HEK293 (cell line): ENCODE measurements around the gene SERPINB6.

Source experiments
- CTCF ChIA-PET: fragments of 350-600 bp; formaldehyde crosslinking; extraction: SDS; loops from one replicate; lab custom pipeline; 2021; ENCODE audit warnings: antibody characterized with exemption; lab: Yijun Ruan, JAX
- POLR2A ChIA-PET: fragments of 300-600 bp; formaldehyde crosslinking; extraction: SDS; loops from one replicate; lab custom pipeline; 2020; ENCODE audit warnings: antibody characterized with exemption, inconsistent platforms; lab: Yijun Ruan, JAX
- H3K27ac ChIP-seq: fragments of 200-500 bp; sonication (Bioruptor generic); 2 replicates; pipeline ENCODE4 v1.5.1; 2014; ENCODE audit warnings: low read depth, low read length, control low read depth, inconsistent platforms; ENCODE audit errors: extremely low read depth
- H3K36me3 ChIP-seq, 2 experiments: fragments of 200-500 bp in 1 of 2; sonication (Bioruptor generic) in 1 of 2; 1 replicate in 1 of 2; 2 replicates in 1 of 2; pipeline ENCODE4 v1.5.1; 2014 to 2017; ENCODE audit warnings: inconsistent platforms in 2 of 2, low read length in 2 of 2; ENCODE audit not compliant: control insufficient read depth in 2 of 2, insufficient read depth in 1 of 2
- H3K4me1 ChIP-seq: fragments of 200-500 bp; sonication (Bioruptor generic); 2 replicates; pipeline ENCODE4 v1.5.1; 2014; ENCODE audit warnings: mild to moderate bottlenecking, low read length, inconsistent platforms; ENCODE audit not compliant: control insufficient read depth, insufficient read depth
- H3K4me3 ChIP-seq: 2 replicates; pipeline ENCODE4 v1.5.1; 2011; ENCODE audit warnings: low read depth, mild to moderate bottlenecking, control low read depth, low read length, moderate library complexity
- H3K9me3 ChIP-seq: fragments of 200-500 bp; sonication (Bioruptor generic); 2 replicates; pipeline ENCODE4 v1.5.1; 2014; ENCODE audit warnings: low read depth, low read length, inconsistent platforms; ENCODE audit not compliant: control insufficient read depth, insufficient read depth
- KLF8 ChIP-seq: fragments of 450-650 bp; formaldehyde crosslinking; IDR thresholded peaks from 2 replicates; pipeline ENCODE4 v1.5.1; 2016; ENCODE audit warnings: missing biosample characterization, missing genetic modification characterization
- OVOL3 ChIP-seq: fragments of 450-650 bp; formaldehyde crosslinking; IDR thresholded peaks from 2 replicates; pipeline ENCODE4 v1.5.1; 2016; ENCODE audit warnings: missing biosample characterization, missing genetic modification characterization
- PRDM10 ChIP-seq: fragments of 450-650 bp; formaldehyde crosslinking; IDR thresholded peaks from 2 replicates; pipeline ENCODE4 v1.5.1; 2016; ENCODE audit warnings: missing biosample characterization, missing genetic modification characterization
- SCRT1 ChIP-seq: fragments of 450-650 bp; formaldehyde crosslinking; IDR thresholded peaks from 2 replicates; pipeline ENCODE4 v1.5.1; 2016; ENCODE audit warnings: missing biosample characterization, missing genetic modification characterization, borderline replicate concordance
- ZBTB26 ChIP-seq: fragments of 450-650 bp; formaldehyde crosslinking; optimal IDR thresholded peaks from 2 replicates; pipeline ENCODE3; 2016; ENCODE audit warnings: missing biosample characterization, mild to moderate bottlenecking, missing genetic modification characterization
- ZBTB48 ChIP-seq: fragments of 450-650 bp; formaldehyde crosslinking; IDR thresholded peaks from 2 replicates; pipeline ENCODE4 v1.5.1; 2016; ENCODE audit warnings: missing biosample characterization, missing genetic modification characterization
- ZNF211 ChIP-seq: fragments of 450-650 bp; formaldehyde crosslinking; IDR thresholded peaks from 2 replicates; pipeline ENCODE4 v1.5.1; 2016; ENCODE audit warnings: low read depth, missing biosample characterization, missing genetic modification characterization
- ZNF223 ChIP-seq: fragments of 450-650 bp; formaldehyde crosslinking; IDR thresholded peaks from 2 replicates; pipeline ENCODE4 v1.5.1; 2016; ENCODE audit warnings: missing biosample characterization, missing genetic modification characterization
- ZNF280D ChIP-seq: fragments of 450-650 bp; formaldehyde crosslinking; IDR thresholded peaks from 2 replicates; pipeline ENCODE4 v1.5.1; 2016; ENCODE audit warnings: missing biosample characterization, missing genetic modification characterization
- ZNF354C ChIP-seq: fragments of 450-650 bp; formaldehyde crosslinking; IDR thresholded peaks from 2 replicates; pipeline ENCODE4 v1.5.1; 2016; ENCODE audit warnings: missing biosample characterization, missing genetic modification characterization, low read depth, borderline replicate concordance
- ZNF521 ChIP-seq: fragments of 450-650 bp; formaldehyde crosslinking; IDR thresholded peaks from 2 replicates; pipeline ENCODE4 v1.5.1; 2017; ENCODE audit warnings: missing biosample characterization, mild to moderate bottlenecking, missing genetic modification characterization
- ZNF629 ChIP-seq: fragments of 450-650 bp; formaldehyde crosslinking; IDR thresholded peaks from 2 replicates; pipeline ENCODE4 v1.5.1; 2017; ENCODE audit warnings: missing biosample characterization, missing genetic modification characterization
- ZNF664 ChIP-seq: fragments of 450-650 bp; formaldehyde crosslinking; IDR thresholded peaks from 2 replicates; pipeline ENCODE4 v1.5.1; 2016; ENCODE audit warnings: missing biosample characterization, missing genetic modification characterization
- ZNF768 ChIP-seq: fragments of 450-650 bp; formaldehyde crosslinking; IDR thresholded peaks from 2 replicates; pipeline ENCODE4 v1.5.1; 2018; ENCODE audit warnings: missing biosample characterization, mild to moderate bottlenecking, missing genetic modification characterization
- ZSCAN16 ChIP-seq: fragments of 450-650 bp; formaldehyde crosslinking; IDR thresholded peaks from 2 replicates; pipeline ENCODE4 v1.5.1; 2016; ENCODE audit warnings: missing biosample characterization, missing genetic modification characterization

Gene SERPINB6

GRCh38 chr6:2963756-2964155, 7.6 kb downstream of the SERPINB6 start:
- H3K36me3 ChIP-seq = peaks cover 0 to 4% of the 10 kb centered on the region in 2 experiments; a peak in 1 of 3 replicates
- no peaks in the 10 kb centered on the region for H3K9me3 ChIP-seq
- TF ChIP-seq ZNF664 = no peak
- no peak for TF ChIP-seq ZBTB48 (tag by site-specific recombination)
- no peak for TF ChIP-seq SCRT1
- no peak for TF ChIP-seq ZSCAN16 (tag by site-specific recombination)
- POLR2A ChIA-PET = no interaction called here
- H3K4me1 ChIP-seq = peaks cover 4% of the 10 kb centered on the region; the same call in 1 of the 2 replicates
- no peak overlapping the region for H3K27ac ChIP-seq
- no peak overlapping the region for H3K4me3 ChIP-seq
- CTCF ChIA-PET = interaction anchor here (1.3 kb wide), 1 partner anchor 11 kb away, joined by 8 read pairs; no protein-coding TSS in a partner anchor

GRCh38 chr6:2962636-2963035, 8.7 kb downstream of the SERPINB6 start:
- H3K9me3 ChIP-seq = no peaks in the 10 kb centered on the region
- ChIA-PET CTCF (interaction anchor here (0.7 to 1.3 kb wide), 9 partner anchors 10 to 307 kb away, joined by 3 to 8 read pairs (median 3); no protein-coding TSS in a partner anchor), POLR2A (no interaction called here)
- H3K4me1 ChIP-seq = peaks cover 4% of the 10 kb centered on the region; the same call in 1 of the 2 replicates
- H3K4me3 ChIP-seq = no peak overlapping the region
- no peak overlapping the region for H3K27ac ChIP-seq
- peaks cover 0 to 11% of the 10 kb centered on the region in 2 experiments; a peak in 1 of 3 replicates for H3K36me3 ChIP-seq
- TF ChIP-seq ZBTB26 (tag by site-specific recombination) (no peak), PRDM10 (tag by site-specific recombination) (peak; percentile 31; the same call in 1 of the 2 replicates)

- CTCF ChIA-PET = interaction anchor here (0.9 to 1.0 kb wide), 3 partner anchors 18 to 307 kb away, joined by 3 read pairs; no protein-coding TSS in a partner anchor
- H3K27ac ChIP-seq = no peak overlapping the region
- POLR2A ChIA-PET = no interaction called here
Observed at GRCh38 chr6:2962004-2962403, 9.4 kb downstream of the SERPINB6 start.

More at GRCh38 chr6:2962004-2962403, 9.4 kb downstream of the SERPINB6 start:
- H3K36me3 ChIP-seq = peaks cover 0 to 16% of the 10 kb centered on the region in 2 experiments; a peak in 1 of 3 replicates
- H3K9me3 ChIP-seq = no peaks in the 10 kb centered on the region
- TF ChIP-seq ZNF629 (tag by site-specific recombination) = no peak
- TF ChIP-seq ZNF768 = no peak
- TF ChIP-seq ZBTB48 (tag by site-specific recombination) = no peak
- TF ChIP-seq ZNF354C (tag by site-specific recombination) = no peak
- no peak for TF ChIP-seq ZNF223 (tag by site-specific recombination)
- TF ChIP-seq OVOL3 (tag by site-specific recombination) = no peak
- no peak for TF ChIP-seq ZNF280D (tag by site-specific recombination)
- no peak for TF ChIP-seq ZNF521 (tag by site-specific recombination)
- no peak for TF ChIP-seq KLF8 (tag by site-specific recombination)
- no peak for TF ChIP-seq ZNF211
- peaks cover 4% of the 10 kb centered on the region; the same call in 1 of the 2 replicates for H3K4me1 ChIP-seq
- no peak overlapping the region for H3K4me3 ChIP-seq
